ENCODE data around the gene PDSS2.

PDSS2 gene

DNA sequence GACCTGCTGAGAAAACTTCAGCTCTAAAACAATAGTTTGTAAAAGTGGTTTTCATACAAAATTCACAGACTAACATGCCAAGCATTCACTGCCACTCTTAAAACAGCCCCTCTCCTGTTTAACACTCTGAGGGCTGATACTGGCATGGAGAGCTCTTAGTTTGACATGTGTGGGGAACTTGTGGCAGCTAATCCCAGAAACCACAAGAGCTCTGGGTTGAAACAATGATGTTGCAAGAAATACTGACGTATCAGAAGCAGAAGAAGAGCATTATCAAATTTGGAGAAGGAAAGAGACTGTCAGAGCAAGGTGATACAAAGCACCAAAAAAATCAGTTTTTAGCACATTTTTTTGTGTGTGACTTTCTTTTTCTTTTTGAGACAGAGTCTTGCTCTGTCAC is 349.2 kb downstream of the PDSS2 start:
- H3K27ac ChIP-seq = peak overlapping the region in 10 of 11 experiments; percentile 19 to 79 (median 64); a peak in 17 of 22 replicates
- H3K9ac ChIP-seq = peak overlapping the region in 8 of 11 experiments; percentile 26 to 65 (median 52); a peak in 13 of 22 replicates
- H4K20me1 ChIP-seq = peaks cover 0 to 74% (median 0%) of the 10 kb centered on the region in 11 experiments; a peak in 9 of 22 replicates
- peak; percentile 25 to 83 (median 63); a peak in 15 of 22 replicates for TF ChIP-seq Cebpa-rat (IDR thresholded peaks at IDR 0.05)
- no peaks in the 10 kb centered on the region; a peak in 1 of 22 replicates for H3K9me3 ChIP-seq (replicated peaks in 1 of 11)
- peak overlapping the region; percentile 62 to 94 (median 82) for H3K4me2 ChIP-seq
- H3K36me3 ChIP-seq = peaks cover 0 to 9% (median 0%) of the 10 kb centered on the region in 11 experiments; a peak in 4 of 22 replicates
- H3K4me3 ChIP-seq = peak overlapping the region in 3 of 10 experiments; percentile 24 to 38 (median 32); a peak in 1 of 20 replicates
- peaks cover 57 to 79% (median 72%) of the 10 kb centered on the region in 10 experiments for H3K4me1 ChIP-seq
- H3K27me3 ChIP-seq = no peaks in the 10 kb centered on the region

DNA sequence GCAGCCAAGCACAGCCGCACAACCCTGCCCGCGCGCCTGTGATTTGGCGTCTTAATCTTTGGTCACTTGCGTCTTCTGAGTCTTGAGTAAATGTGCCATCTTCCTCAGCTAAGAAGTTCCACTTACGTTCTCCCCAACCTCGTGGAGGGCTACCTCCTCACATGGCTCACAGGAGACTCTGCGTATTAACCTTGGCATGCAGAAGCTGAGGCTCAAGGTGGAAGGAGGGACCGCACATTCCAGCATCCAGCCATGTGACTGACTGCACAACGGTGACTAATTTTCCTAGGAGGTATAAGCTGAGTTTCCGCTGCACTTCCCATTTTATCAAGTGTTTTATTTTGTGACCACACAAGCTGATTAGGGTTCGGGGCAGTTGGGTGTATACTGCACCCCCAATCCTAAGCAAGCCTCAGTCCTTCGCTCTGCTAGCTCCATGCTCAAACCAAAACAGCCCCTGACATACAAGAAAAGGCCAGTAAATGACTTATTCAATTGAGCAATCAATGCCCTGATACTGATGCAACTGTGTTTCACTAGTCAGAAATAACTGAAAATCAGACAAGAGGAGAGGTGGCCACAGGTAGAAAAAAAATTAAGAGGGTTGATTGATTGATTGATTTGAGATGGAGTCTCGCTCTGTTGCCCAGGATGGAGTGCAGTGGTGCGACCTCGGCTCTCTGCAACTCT is 351.0 kb downstream of the PDSS2 start:
- H3K4me2 ChIP-seq = peak overlapping the region; percentile 29 to 94 (median 80)

DNA sequence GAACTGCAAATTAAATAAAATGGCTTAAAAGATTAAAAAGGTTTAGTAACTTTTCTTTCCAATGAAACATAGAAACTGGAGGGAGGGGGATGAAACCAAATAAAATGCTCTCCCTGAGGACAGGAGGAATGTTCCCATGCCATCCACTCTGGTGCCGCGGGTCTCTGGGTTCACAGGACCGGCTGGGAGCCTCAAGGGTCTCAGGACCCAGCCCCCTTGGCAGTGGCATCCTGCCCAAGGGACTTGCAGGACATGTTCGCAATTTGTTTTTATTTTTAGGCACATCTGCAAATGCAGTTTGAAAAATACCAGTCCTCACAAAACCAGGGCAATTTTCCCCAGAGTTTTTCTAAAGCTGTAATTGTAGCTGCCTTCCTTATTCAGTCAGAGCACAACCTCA is 351.6 kb downstream of the PDSS2 start:
- H3K27ac ChIP-seq = peak overlapping the region in 5 of 11 experiments; percentile 2 to 67 (median 31); a peak in 5 of 22 replicates
- H3K9ac ChIP-seq = peak overlapping the region in 4 of 11 experiments; percentile 2 to 47 (median 16); a peak in 3 of 22 replicates
- H3K4me2 ChIP-seq = peak overlapping the region; percentile 29 to 94 (median 80)
- peaks cover 0 to 14% (median 0%) of the 10 kb centered on the region in 11 experiments; a peak in 5 of 22 replicates for H3K36me3 ChIP-seq
- no peaks in the 10 kb centered on the region for H3K27me3 ChIP-seq
- no peaks in the 10 kb centered on the region; a peak in 1 of 22 replicates for H3K9me3 ChIP-seq (replicated peaks in 1 of 11)
- no peak for TF ChIP-seq Cebpa-rat (IDR thresholded peaks at IDR 0.05)
- peaks cover 46 to 89% (median 81%) of the 10 kb centered on the region in 10 experiments for H3K4me1 ChIP-seq
- no peak overlapping the region for H3K4me3 ChIP-seq
- H4K20me1 ChIP-seq = peaks cover 0 to 74% (median 0%) of the 10 kb centered on the region in 11 experiments; a peak in 11 of 22 replicates

More for the DNA sequence above, 351.0 kb downstream of the PDSS2 start:
- H3K27ac ChIP-seq = peak overlapping the region in 7 of 11 experiments; percentile 43 to 79 (median 67); a peak in 13 of 22 replicates
- H3K9ac ChIP-seq = peak overlapping the region in 3 of 11 experiments; percentile 2 to 47 (median 37); a peak in 2 of 22 replicates
- no peak overlapping the region for H3K4me3 ChIP-seq
- peaks cover 0 to 74% (median 0%) of the 10 kb centered on the region in 11 experiments; a peak in 10 of 22 replicates for H4K20me1 ChIP-seq
- no peaks in the 10 kb centered on the region; a peak in 1 of 22 replicates for H3K9me3 ChIP-seq (replicated peaks in 1 of 11)
- H3K27me3 ChIP-seq = no peaks in the 10 kb centered on the region
- no peak for TF ChIP-seq Cebpa-rat (IDR thresholded peaks at IDR 0.05)
- H3K4me1 ChIP-seq = peaks cover 51 to 89% (median 81%) of the 10 kb centered on the region in 10 experiments
- peaks cover 0 to 14% (median 0%) of the 10 kb centered on the region in 11 experiments; a peak in 5 of 22 replicates for H3K36me3 ChIP-seq

DNA sequence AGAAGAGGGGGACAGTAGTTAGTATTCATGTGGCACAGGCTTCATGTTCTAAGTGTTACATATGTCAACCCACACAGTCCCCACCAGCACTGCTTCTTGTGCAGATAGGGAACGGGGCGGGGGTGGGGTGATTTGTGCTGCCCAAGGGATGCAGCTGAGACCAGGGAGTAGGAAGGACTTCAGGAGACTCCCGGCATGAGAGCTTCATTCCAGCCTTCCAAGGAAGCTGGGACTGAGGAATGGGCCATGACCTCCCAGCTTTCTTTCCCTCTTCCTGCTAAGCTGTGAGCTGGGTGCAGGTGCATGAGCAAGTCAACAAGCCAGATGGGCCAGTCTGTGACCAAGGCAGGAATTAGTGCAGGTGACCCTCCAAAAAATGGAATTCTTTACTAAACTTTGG is 353.2 kb downstream of the PDSS2 start:
- H3K36me3 ChIP-seq = peaks cover 0 to 5% (median 0%) of the 10 kb centered on the region in 11 experiments; a peak in 2 of 22 replicates
- H3K9me3 ChIP-seq (replicated peaks in 1 of 11) = no peaks in the 10 kb centered on the region
- peaks cover 0 to 82% (median 0%) of the 10 kb centered on the region in 11 experiments; a peak in 11 of 22 replicates for H4K20me1 ChIP-seq
- no peak for TF ChIP-seq Cebpa-rat (IDR thresholded peaks at IDR 0.05)
- H3K9ac ChIP-seq = no peak overlapping the region
- H3K4me1 ChIP-seq = peaks cover 53 to 100% (median 93%) of the 10 kb centered on the region in 10 experiments
- no peaks in the 10 kb centered on the region for H3K27me3 ChIP-seq
- H3K4me3 ChIP-seq = no peak overlapping the region
- no peak overlapping the region for H3K27ac ChIP-seq
- peak overlapping the region in 6 of 11 experiments; percentile 12 to 84 (median 32); a peak in 5 of 22 replicates for H3K4me2 ChIP-seq

DNA sequence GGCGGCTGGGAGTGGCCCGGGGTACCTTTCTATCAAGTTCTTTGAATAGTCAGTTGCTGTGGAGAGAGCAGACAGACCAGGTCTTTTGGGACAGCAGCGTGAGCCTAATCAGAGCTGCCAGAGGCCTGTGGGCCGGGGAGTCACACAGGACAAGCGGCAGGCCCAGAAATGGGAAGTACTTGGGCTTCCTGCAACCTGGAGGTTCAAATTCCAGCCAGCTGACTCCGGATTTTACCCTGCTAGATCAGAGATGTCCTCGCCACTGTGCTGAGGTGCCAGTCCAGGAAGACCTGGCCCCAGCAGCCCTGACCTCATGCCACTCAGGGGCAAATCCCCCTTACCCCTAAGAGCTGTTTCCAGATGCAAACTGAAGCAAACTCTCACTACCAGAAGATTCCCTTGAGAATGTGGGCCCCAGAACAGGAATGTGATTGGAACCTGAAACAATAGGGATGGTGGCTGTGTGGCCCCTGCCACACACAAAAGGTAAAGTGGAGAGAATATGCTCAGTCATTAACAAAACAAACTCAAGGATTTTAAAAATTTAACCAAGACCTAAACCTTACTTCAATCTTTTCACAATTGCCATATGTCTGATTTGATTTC is 353.8 kb downstream of the PDSS2 start:
- no peak for TF ChIP-seq Cebpa-rat (IDR thresholded peaks at IDR 0.05)
- Histone ChIP-seq H3K9ac (0 out of 22 replicates have a peak overlapping the region, but pooled peaks of 2 of the 11 experiments have one; percentile 4 to 7), H3K27me3 (no peaks in the 10 kb centered on the region), H3K27ac (peak overlapping the region in 3 of 11 experiments; percentile 5 to 32 (median 14); a peak in 2 of 22 replicates), H3K4me3 (no peak overlapping the region), H3K4me2 (peak overlapping the region in 10 of 11 experiments; percentile 9 to 84 (median 28); a peak in 12 of 22 replicates), H4K20me1 (peaks cover 0 to 87% (median 0%) of the 10 kb centered on the region in 11 experiments; a peak in 11 of 22 replicates), H3K9me3 (replicated peaks in 1 of 11) (no peaks in the 10 kb centered on the region), H3K4me1 (peaks cover 47 to 99% (median 94%) of the 10 kb centered on the region in 10 experiments), H3K36me3 (peaks cover 0 to 5% (median 0%) of the 10 kb centered on the region in 11 experiments; a peak in 2 of 22 replicates)

DNA sequence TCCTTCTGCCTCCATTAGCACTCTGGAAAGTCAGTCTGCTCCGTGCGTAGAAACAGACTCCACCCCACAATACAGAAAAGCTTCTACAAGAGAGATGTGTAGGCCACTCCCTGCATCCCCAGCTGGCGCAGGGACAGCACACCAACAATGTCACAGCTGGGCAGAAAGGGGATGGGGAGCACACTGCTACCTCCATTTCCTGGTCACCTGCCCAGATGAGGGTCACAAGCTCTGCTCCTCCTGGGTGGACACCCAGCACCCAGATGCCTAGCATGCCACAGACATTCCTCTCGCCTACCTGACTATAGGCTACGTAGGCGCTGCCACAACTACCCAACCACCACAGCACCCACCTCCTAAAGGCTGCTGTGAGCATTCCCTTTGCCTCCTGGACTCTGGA is 356.3 kb downstream of the PDSS2 start:
- no peaks in the 10 kb centered on the region for H3K9me3 ChIP-seq (replicated peaks in 1 of 11)
- TF ChIP-seq Cebpa-rat (IDR thresholded peaks at IDR 0.05) = no peak
- peaks cover 0 to 13% (median 6%) of the 10 kb centered on the region in 11 experiments; a peak in 11 of 22 replicates for H3K36me3 ChIP-seq
- H3K4me1 ChIP-seq = peaks cover 26 to 75% (median 69%) of the 10 kb centered on the region in 10 experiments
- peak overlapping the region in 2 of 11 experiments; percentile 5 to 42; a peak in 2 of 22 replicates for H3K9ac ChIP-seq
- H4K20me1 ChIP-seq = peaks cover 0 to 90% (median 0%) of the 10 kb centered on the region in 11 experiments; a peak in 11 of 22 replicates
- H3K4me3 ChIP-seq = no peak overlapping the region
- H3K4me2 ChIP-seq = peak overlapping the region in 10 of 11 experiments; percentile 54 to 88 (median 78); a peak in 19 of 22 replicates
- peak overlapping the region in 8 of 11 experiments; percentile 9 to 59 (median 28); a peak in 13 of 22 replicates for H3K27ac ChIP-seq
- no peaks in the 10 kb centered on the region for H3K27me3 ChIP-seq
